DMS114 treated with DMSO at 0.1 percent for 48 hours (cell line): Measurements from ENCODE around the gene NF1.
"Not testable (repeated sequence)": the region's sequence is repeated elsewhere in the genome, so short reads cannot be mapped to it uniquely, and the experiment has no call there.

Source experiments
- DNase-seq: peaks from one replicate; lab custom pipeline; 2025; ENCODE audit not compliant: unreplicated experiment; lab: John Stamatoyannopoulos, UW

The NF1 gene

DNA sequence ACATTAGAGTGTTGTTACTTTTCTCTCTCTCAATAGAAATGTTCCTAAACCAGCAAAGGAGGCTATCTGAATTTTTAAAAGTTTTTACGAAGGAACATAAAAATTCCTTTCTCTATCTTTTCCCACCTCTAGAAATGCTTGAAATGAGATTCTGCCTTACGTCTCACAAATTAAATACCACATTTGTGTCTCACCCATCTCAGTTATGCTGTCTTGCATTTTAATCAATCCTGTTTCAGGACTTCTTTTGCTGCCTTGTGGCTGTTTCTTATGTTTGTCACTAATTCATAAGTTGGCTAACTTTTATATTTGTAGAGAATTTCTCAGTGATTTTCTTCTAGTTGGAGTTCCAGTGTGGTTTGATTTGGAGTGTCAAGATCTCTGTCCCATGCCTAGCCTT, 198.8 kb downstream of the NF1 start:
- DNase-seq: no peak

DNA sequence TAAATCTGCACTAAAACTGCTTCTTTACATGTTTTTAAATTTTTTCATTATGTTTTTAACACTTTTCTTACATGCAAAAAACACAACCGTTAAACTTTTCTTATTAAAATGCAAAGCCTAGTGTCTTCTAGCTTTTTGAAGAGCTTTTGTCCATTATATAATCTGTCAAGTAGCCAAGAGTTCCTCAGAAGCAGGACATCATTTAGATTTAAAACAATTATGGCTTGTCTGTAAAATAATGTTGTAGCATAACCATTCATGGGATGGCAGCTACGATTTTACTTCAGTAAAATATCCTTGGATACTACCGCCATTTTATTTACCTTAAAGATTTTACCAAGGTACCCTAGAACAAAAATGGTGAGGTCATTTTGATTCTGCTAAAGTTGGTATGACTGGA, 199.5 kb downstream of the NF1 start:
- DNase-seq: no peak

DNA sequence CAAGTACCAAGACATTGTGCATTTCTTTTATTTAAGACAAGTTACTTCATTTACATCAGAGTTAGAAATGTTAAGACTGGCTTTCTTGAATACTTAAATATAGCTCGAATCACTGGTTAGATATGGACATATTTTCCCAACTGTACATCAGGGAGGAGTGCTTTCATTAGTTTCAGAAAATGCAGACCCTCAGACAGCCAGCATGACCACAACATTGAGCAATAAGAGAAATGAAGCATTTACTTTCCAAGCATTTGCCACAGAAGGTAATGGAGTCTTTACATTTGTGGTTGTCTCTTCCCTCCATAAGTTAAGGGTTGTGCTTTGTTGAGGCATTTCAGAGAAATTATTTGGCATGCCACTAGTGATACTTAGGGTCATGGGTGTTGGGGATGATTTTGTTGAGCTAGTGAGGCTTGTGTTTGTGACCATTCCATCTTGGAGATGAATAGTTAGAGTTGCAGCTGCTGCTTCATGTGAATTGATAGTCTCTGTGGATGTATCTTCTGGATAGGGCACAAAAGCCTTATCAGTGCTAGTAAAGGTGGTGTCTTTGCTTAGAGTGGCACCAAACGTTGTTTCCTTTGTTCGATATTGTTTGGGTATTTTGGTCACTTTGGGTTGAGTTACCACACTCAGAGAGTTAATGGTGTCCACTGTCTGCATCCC, 200.2 kb downstream of the NF1 start:
- DNase-seq: no peak

DNA sequence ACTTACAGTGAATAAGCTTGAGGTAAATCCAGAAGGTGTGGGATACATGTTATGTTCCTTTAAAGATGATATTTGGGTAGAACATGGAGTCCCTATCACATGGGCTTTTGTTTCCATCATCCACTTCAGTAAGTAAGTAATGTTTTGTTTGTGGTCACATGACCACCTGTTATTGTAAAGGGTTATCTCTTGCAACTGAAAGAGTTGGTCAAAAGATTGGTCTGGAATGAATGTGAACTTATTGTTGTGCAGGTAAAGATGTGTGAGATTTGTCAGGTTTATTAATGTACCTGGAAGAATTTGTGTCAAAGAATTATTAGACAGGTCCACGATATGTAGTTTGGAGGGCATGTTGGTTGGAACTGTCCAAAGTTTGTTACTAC, 200.7 kb downstream of the NF1 start:
- DNase-seq: no peak

DNA sequence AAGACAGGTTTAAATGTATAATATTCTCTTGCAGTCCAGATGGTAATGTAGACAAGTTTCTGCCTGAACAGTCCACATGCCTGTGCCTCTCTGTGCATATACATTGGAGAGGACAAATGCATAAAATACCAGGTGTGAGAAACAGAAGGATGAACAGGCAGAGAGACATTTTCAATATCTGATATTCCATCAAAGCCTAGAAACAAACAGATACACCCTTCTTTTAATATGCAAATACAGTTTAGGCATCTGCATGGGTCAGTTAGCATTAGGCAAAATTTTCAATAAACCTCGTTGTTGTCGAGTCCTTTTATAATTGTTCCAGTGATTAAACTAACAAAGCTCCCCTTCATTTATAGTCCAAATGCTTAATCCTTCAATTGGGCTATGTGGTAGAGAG, 201.4 kb downstream of the NF1 start:
- no peak for DNase-seq

DNA sequence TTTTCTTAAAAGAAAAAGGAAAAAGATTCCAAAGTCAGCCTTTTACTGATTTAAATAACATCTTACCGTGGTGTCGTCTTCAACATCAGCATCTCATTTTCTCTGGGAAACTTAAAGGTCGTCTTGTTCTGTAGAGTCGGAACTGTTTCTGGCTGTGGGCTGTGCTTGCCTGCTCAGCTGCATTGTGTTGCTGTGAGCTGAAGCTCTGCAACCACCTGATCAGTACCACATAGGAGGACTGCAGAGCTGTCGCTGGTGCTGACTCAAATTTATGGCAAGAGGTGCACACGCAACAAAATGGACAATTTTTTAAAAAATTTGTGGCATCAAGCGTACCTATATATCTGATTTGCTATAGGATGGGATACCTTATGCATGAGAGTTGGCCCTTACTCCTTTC, 202.3 kb downstream of the NF1 start, which contains the start of gene OMG:
OMG (minus strand) TSS at position 150 of the 400 bp plus-strand sequence. CDS start 908 bp downstream, outside the sequence.
- DNase-seq: no peak

DNA sequence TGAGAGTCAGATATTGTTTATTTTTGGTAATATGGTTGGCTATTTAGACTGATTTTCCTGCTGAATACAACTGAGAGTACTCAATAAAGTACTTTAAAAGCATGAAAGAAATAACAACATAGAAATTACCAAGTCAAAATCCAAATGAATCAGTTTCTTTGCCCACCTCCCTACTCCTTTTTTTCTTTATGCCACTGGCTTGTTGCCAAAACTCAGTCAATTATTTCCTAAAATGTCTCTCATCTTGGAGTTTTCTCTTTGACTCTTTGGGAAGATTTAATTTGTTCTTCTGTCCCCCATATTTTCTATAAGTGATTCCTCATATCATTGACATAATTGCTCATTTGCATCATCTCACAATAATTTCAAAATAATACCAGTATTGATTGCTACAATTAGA, 204.8 kb downstream of the NF1 start:
- DNase-seq: no peak

DNA sequence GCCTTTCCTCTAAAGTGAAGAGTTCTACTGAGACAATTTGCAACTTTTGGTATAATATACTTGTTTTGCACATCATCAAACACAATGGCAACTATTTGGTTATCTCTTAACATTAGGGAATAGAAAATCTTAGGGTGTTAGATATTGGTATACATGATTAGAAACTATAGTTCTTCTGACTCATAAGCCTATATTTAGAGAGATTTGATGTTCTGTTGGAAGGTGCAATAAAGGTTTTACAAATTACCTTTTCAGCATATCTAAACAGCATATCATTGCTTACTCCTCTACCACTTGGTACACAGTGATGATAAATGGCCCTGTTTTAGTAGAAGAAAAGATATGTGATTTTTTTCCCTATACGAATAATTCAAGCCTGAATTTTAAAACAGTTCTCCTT, 212.9 kb downstream of the NF1 start:
- no peak for DNase-seq

DNA sequence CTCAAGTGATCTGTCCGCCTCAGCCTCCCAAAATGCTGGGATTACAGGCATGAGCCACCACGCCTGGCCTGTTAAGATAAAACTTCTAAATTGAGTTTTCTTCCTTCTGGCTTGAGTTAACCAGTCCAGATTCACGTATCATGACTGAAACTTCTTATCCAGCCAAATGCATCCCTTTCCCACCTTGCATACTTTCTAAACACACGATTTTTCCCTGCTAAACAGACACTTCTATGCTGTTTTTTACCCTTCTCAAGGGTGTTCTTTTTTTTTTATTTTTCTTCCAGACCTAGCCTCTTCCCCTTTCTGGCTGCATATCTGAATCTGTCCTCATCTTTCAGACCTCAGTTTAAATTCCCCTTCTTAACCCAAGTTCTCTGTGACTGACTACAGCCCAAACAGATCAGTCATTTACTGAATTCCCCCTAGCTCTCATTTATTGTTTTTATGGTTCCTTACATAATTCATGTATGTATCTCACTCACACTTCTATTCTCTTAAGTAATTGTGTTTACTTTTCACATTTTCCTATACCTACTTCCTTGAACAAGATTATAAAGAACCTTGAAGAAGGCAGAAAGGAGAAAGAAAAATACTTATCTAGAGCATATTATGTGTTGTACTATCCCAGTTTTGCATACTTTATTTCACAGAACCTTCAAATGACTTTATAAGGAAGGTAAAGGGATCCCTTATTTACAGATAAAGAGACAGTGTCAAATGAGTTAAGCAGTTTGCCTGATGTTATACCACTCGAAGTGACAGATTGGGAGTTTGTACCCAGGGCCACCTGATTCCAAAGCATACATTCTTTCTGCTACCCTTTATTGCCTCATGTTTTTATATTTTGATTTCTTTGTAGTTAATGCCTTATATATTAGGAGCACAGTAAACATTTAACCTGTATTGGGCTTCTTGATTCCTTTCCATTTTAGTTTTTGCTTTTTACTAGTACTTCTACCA, 213.9 kb downstream of the NF1 start:
- no peak for DNase-seq

DNA sequence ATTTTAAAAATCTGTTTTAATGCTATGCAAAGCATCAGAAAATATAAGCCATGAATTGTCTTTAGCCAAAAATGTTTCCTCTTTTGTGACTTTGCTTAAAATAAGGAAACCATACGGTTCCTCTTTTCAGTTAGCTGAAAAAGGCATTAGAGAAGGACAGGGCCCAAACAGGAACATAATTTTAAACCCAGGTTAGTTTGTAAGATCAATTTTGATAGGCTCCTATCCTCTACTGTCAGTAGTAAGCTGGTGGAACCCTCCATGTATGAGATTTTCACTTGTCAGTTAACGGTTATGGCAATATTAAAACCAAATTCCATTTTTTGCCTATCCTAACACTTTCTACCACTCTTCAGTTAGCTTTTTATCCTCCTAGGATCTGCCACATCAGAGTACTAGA, 214.8 kb downstream of the NF1 start:
- DNase-seq: no peak

DNA sequence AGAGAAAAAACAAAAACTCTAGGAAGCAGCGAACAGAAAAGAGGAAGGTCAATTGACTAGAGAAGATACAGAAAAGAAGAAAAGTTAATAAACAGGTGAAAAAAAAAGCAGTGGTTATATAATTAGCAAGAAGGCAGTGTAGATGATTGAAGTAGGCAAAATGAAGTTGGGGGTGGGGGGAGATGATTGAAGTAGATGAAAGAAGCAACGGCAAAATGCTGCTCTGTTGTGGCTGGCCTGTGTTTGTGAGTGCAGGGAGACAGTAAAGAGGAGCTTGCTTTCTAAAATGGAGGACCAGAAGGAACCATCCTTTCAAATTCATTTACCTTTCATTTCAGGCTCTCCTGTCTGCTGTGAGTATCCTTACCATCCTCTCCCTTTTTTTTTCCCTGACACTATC, 215.5 kb downstream of the NF1 start:
- DNase-seq: no peak

DNA sequence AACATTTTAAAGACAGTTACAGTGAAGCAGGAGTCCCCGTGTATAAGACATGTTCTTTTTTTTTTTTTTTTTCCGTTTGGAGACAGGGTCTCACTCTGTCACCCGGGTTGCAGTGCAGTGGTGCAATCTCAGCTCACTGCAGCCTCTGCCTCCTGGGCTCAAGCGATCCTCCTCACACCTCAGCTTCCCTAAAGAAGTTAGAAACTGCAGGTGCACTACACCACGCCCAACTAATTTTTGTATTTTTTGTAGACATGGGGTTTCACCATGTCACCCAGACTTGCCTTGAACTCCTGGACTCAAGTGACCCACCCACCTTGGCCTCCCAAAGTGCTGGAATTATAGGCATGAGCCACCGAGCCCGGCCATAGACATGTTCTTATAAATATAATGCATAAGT, 216.1 kb downstream of the NF1 start:
- no peak for DNase-seq

DNA sequence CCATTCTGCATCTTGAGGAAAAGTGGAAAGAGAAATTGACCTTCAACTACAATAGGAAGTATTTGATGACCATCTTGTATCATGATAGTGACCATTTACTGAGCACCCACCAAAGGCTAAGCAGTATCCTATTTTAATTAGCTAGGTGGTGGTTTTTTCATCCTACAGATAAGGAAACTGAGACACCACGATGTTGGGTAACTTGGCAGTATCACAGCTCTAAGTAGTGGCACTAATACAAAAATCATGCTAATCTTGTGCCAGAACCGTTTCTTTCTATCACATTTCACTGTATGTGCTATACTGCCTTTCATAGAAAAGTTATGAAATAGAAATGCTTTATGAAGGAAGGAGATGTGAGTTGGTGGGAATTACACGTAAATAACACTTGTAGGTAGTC, 216.7 kb downstream of the NF1 start:
- DNase-seq: no peak

DNA sequence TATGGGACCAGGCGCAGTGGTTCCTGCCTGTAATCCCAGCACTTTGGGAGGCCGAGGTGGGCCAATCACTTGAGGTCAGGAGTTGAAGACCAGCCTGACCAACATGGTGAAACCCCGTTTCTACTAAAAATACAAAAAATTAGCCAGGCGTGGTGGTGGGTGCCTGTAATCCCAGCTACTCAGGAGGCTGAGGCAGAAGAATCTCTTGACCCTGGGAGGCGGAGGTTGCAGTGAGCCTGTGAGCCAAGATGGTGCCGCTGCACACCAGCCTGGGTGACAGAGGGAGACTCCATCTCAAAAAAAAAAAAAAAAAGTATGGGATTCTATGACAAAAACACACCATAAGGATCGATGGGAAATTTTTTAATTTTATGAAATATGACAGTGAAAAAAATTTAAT, 217.4 kb downstream of the NF1 start:
- not testable (repeated sequence) for DNase-seq

DNA sequence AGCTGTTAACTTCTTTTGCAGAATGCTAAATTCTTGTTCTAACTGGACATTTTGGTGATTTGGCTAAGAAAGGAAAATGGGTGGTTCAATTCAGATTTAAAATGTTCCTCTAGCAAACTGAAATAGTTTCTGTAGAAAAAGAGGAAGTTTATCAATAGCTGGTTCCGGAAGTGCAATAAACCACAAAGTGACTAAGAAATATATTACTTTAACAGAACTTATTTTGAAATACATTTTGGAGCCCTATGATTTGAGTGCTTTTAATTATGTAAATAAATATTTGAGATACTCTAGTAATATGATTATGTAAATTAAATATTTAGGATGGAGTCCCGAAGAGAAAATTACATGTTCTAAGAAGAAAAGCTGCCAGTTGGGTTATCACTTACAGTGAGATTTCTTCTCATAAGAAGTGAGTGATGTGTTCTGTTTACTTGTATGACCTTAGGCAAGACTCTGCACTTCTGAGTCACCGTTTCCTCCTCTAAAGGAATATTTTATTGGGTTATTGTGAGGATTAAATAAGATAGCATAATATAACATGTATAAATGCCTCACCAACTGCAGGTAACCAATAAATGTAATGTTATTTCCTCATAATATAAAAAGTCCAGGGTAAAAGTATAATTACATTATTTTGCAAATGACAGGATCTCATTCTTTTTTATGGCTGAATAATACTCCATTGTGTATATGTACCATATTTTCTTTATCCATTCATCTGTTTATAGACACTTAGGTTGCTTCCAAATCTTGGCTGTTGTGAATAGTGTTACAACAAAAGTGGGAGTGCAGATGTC, 219.4 kb downstream of the NF1 start, which contains the start of gene EVI2B:
EVI2B (minus strand) TSS at position 73 of the 800 bp plus-strand sequence. CDS start 8,445 bp downstream, outside the sequence.
- DNase-seq: no peak

DNA sequence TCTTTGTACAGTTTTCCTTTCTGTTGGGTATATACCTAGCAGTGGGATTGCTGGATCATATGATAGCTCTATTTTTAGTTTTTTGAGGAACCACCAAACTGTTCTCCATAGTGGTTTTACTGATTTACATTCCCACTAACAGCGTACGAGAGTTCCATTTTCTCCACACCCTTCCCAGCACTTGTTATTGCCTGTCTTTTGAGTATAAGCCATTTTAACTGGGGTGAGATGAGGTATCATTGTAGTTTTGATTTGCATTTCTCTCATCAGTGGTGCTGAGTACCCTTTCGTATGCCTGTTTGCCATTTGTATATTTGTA, 220.0 kb downstream of the NF1 start:
- no peak for DNase-seq

DNA sequence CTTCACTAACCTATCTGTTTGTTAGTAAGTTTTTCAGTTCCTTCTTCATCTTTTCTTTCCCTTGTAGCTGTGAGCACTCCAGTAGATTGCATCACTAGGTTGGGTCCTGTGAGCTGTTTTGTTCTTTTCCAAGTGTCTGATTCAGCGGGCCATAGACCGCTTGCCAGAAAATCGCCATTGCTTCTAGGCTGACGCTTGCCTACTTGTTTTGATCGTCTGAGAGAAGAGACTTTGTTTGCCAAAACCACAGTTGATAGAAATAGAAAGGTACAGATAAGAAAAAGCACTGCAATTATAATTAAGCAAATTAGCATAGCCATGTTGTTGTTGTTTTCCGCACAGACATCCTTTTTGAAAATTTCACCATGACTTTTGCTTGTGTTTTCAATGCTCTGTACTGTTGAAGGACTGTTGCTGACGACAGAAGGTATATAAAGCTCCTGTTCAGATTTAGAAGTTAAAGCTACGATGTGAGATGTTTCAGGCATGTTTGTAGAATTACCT, 223.6 kb downstream of the NF1 start:
- no peak for DNase-seq

DNA sequence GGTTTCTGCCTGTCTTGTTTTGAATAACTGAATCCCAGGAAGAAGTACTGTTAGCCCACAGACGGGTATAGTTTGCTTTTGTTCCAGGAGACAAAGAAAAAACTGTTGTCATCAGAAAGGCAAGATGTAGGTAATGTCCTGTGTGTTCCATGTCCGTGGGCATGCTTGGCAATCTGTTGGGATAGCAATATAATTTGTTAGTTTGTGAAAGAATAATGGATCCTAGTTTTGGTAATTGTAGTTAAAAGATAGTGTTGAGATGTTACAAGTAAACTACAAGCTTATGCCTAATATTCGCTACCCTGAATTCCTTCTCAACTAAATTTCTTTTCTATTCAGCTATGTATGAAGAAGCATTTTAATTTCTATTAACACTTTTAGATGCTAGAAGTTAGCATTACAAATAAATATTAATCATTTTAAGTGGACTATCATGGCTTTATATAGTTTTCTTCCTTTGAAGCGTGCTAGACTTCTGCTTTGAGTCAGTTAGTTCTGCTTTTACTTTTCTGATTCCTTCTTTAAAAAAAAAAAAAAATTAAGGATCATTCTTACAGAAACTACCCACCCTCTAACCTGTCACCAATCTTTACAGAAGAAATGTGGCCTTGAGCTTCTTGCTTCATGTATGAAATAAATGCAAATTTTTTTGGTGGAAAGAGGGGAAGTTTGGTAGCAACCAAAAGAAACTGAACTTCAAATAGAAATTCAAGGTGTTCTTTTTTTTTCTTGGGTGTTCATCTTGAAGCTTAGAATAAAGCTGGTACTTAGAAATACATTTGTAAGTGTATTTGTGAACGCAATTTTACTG, 224.3 kb downstream of the NF1 start:
- no peak for DNase-seq

DNA sequence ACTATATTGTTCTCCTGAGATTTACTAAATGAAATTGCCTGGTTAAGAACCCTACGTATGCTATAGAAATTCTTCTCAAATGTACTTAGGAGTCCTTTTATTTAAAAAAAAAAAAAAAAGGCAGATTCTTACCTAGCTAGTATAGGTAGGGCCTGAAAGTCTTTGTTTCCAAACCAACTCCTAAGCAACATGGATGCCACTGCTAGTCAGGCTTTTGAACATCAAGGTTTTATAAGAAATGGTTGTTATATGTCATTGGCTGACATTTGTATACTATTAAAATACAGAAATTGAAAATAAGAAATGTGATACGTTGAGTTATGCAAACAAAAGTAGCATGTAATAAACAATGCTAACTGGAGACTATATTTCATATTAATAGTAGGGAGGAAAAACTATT, 225.5 kb downstream of the NF1 start:
- DNase-seq: no peak

DNA sequence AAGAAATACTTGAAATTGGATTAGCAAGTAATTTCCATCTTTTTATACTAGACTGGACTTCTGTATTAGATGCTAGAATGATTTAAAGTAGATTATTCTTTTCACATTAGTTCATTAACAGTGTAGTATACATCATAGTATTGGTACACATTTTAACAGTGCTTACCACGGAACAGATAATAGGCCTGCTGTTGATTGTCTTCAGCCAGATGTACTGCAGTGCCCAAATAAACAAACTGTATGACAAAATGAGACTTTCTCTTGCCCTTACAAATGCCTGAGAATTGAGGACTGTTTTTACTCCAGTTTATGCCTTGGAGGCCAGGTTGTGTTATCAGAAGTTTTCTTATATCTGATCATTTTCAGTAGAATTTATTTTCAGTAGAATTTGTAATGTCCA, 226.0 kb downstream of the NF1 start:
- no peak for DNase-seq

DNA sequence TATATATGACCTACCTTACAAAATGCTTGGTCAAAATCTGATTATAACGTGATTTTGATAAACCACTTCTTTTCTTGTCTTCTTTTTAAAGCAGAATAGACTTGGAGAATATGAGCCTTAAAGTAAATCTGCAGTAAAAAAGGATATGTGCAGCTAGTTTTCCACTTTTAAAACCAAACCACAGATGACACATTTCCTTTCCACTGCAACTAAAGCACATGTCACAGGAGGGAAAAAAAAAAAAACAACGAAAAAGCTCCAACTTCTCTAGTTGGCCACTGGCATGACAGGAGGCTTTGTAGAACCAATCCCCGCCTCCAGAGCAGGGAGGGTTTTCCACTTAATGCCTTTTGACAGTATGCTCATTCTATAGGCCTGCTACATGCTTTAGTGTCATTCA, 226.7 kb downstream of the NF1 start, which contains the start of gene EVI2A:
EVI2A (minus strand) TSS at position 142 of the 400 bp plus-strand sequence. CDS start 2,609 bp downstream, outside the sequence.
- DNase-seq: no peak
